HFFc6 (cell line): Measurements from ENCODE around the gene NMNAT3. TPM values are rescaled to one million over a fixed set of nuclear protein-coding genes. Genes with fewer than 3 reads are reported as not detected.

Experiments
- DNase-seq: peaks from one replicate; pipeline ENCODE4 v3.0.0-alpha.2; 2018
- H3K27ac Mint-ChIP-seq: 2 replicates; pipeline ENCODE4 v1.8.0; 2020; ENCODE audit warnings: mild to moderate bottlenecking, mixed read lengths
- H3K27me3 Mint-ChIP-seq: 2 replicates; pipeline ENCODE4 v1.8.0; 2021; ENCODE audit warnings: mild to moderate bottlenecking, moderate library complexity, mixed read lengths; ENCODE audit not compliant: insufficient read depth
- H3K36me3 Mint-ChIP-seq: 2 replicates; pipeline ENCODE4 v1.8.0; 2021; ENCODE audit warnings: low read depth, mixed read lengths
- H3K4me1 Mint-ChIP-seq: 2 replicates; pipeline ENCODE4 v1.8.0; 2020; ENCODE audit warnings: low read depth, mixed read lengths
- H3K4me3 Mint-ChIP-seq: 2 replicates; pipeline ENCODE4 v1.8.0; 2020; ENCODE audit warnings: mild to moderate bottlenecking, moderate library complexity, mixed read lengths
- H3K9me3 Mint-ChIP-seq: 2 replicates; pipeline ENCODE4 v1.8.0; 2020; ENCODE audit warnings: mild to moderate bottlenecking, mixed read lengths
- total RNA-seq, 6 experiments: library from RNA; stranded (reverse); fragmentation: NEBNext Ultra II Directional; extraction: Animal tissue kit (Norgen Biotek cat#: 25700); gene quantifications; 2 replicates in 1 of 6; 3 replicates in 5 of 6; pipeline ENCODE4 v1.2.3, GENCODE V29; 2021
- TF ChIP-seq, protein P1 (sequence below): fragments of 200-600 bp; sonication (generic); IDR thresholded peaks from 2 replicates; pipeline ENCODE4 v1.5.0; 2021; ENCODE audit warnings: antibody characterized with exemption, mild to moderate bottlenecking

NMNAT3 gene
- total RNA-seq, 6 experiments from 2014 or later = 0.02 to 0.05 (median 0.03) TPM; not detected in 2

DNA sequence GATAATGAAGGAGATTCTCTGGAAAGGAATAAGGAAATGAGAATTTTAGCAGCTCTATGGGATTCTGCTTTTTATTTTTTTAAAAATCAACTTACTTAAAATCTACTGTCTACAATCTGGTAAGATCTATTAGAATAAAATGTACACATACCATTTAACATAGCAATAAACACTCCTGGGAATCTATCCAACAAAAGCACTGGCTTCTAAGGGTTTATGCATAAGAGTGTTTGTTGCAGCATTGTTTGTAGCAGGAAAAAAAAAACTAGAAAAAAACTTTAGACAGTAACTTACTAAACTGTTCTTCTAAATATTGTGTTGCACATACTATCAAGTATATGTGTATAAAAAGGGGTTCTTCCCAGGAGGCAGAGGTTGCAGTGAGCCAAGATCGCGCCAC, 122.5 kb downstream of the NMNAT3 start:
- Mint-ChIP-seq H3K4me1 (no peaks in the 10 kb centered on the region), H3K4me3 (no peak overlapping the region), H3K36me3 (no peaks in the 10 kb centered on the region; the same call in 1 of the 2 replicates), H3K9me3 (peaks cover 42% of the 10 kb centered on the region), H3K27me3 (peaks cover 2% of the 10 kb centered on the region; the same call in 1 of the 2 replicates), H3K27ac (no peak overlapping the region)
- TF ChIP-seq, protein P1, sequence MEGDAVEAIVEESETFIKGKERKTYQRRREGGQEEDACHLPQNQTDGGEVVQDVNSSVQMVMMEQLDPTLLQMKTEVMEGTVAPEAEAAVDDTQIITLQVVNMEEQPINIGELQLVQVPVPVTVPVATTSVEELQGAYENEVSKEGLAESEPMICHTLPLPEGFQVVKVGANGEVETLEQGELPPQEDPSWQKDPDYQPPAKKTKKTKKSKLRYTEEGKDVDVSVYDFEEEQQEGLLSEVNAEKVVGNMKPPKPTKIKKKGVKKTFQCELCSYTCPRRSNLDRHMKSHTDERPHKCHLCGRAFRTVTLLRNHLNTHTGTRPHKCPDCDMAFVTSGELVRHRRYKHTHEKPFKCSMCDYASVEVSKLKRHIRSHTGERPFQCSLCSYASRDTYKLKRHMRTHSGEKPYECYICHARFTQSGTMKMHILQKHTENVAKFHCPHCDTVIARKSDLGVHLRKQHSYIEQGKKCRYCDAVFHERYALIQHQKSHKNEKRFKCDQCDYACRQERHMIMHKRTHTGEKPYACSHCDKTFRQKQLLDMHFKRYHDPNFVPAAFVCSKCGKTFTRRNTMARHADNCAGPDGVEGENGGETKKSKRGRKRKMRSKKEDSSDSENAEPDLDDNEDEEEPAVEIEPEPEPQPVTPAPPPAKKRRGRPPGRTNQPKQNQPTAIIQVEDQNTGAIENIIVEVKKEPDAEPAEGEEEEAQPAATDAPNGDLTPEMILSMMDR = no peak
- no peak for DNase-seq

DNA sequence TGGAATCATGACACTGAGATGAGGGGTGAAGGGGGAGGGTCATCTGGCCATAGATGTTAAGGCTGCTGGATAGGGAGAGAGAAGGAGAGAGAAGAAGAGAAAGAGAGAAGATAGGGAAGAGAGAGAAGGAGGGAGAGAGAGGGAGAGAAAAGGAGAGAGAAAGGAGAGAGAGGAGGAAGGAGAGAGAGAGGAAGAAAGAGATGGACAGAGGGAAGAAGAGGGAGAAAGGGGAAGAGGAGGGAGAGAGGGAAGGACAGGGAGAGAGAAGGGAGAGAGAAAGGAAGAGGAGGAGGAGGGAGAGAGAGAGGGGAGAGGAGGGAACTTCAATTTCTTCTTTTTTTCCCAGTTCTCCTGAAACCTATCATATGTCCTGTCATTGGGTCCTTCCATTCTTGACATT, 123.1 kb downstream of the NMNAT3 start:
- H3K27ac Mint-ChIP-seq = no peak overlapping the region
- no peaks in the 10 kb centered on the region; the same call in 1 of the 2 replicates for H3K36me3 Mint-ChIP-seq
- TF ChIP-seq, protein P1 = no peak
- H3K9me3 Mint-ChIP-seq = peaks cover 48% of the 10 kb centered on the region
- H3K4me3 Mint-ChIP-seq = no peak overlapping the region
- H3K27me3 Mint-ChIP-seq = peaks cover 2% of the 10 kb centered on the region; the same call in 1 of the 2 replicates
- no peak for DNase-seq
- no peaks in the 10 kb centered on the region for H3K4me1 Mint-ChIP-seq

DNA sequence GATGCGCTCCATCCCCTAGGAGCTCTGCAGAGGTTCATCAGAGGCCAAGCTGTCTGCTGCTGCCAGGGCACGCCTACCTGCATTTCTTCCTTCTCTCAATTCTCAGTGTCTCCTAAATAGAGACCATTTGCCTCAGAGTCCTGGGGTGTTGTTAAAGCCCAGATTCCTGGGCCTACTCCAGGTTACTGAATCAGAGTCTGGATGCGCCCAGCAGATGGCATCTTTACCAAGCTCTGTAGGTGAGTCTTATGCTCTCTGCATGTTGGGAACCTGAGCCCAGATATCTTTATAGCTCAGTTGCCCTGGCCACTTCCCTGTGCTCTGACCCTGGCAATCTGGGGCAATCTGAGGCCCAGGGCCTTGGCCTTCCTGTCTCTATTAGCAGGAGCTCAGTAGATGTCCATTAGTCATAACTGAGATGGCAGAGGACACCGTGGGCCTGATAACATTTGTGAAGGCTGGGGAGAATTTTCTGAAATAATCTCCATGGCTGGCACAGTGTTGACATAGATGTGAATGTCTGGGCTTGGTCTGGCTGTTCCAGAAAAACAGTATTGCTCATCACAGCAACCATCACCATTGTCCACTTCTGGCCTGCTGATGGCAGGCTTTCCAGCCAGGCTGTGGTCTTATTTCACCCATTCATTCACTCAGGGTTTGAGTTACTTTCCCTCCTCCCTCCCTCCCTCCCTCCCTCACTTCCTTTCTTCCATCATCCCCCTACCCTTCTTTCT, 125.0 kb downstream of the NMNAT3 start:
- DNase-seq = no peak

DNA sequence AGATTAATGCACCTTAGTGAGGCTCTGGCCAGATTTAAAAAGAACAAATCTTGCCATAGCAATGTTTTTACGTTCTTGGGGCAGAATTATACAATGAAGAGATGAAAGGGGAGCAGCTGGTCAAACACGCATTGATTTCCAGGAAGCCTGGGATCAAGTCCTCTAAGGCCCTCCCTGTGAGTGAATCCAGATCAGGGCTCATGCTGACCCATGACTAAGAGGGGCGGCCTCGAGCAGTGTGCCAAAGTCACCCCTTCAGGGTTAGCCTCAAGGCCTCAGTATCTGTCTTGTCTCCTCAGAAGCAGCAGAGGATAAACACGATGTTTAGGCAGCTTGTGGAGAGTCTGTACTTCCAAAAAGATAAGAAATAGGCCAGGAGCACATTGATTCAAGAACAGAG, 129.0 kb downstream of the NMNAT3 start:
- no peaks in the 10 kb centered on the region; the same call in 1 of the 2 replicates for H3K36me3 Mint-ChIP-seq
- H3K27me3 Mint-ChIP-seq = peaks cover 2% of the 10 kb centered on the region; the same call in 1 of the 2 replicates
- TF ChIP-seq, protein P1 = no peak
- no peaks in the 10 kb centered on the region for H3K4me1 Mint-ChIP-seq
- H3K27ac Mint-ChIP-seq = no peak overlapping the region
- DNase-seq = no peak
- peaks cover 45% of the 10 kb centered on the region for H3K9me3 Mint-ChIP-seq
- H3K4me3 Mint-ChIP-seq = no peak overlapping the region

More for the DNA sequence above, 125.0 kb downstream of the NMNAT3 start:
- Mint-ChIP-seq H3K9me3 (peaks cover 54% of the 10 kb centered on the region), H3K4me1 (no peaks in the 10 kb centered on the region), H3K27ac (no peak overlapping the region), H3K4me3 (no peak overlapping the region), H3K36me3 (no peaks in the 10 kb centered on the region; the same call in 1 of the 2 replicates), H3K27me3 (peaks cover 2% of the 10 kb centered on the region; the same call in 1 of the 2 replicates)
- TF ChIP-seq, protein P1 = no peak

DNA sequence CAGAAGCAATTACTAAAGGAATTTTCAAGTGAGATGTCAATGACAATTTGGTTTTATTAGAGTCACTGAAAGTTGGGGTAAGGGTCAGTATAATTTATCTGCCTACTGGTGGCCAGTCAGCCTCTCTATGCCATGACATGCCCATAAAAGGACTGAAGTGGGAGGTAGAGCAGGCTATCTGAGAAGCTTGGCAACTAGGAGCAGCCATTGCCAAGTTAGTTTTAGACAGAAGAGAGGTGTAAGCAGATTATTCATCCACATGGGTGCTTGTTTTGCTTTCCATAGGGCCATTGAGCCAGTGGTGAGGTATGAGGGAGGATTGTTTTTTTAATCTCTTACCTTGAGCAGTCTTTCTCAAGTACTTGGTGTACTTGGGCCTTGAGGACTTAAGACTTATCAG, 130.1 kb downstream of the NMNAT3 start:
- TF ChIP-seq, protein P1 = no peak
- peaks cover 45% of the 10 kb centered on the region for H3K9me3 Mint-ChIP-seq
- DNase-seq = no peak
- no peaks in the 10 kb centered on the region; the same call in 1 of the 2 replicates for H3K36me3 Mint-ChIP-seq
- no peak overlapping the region for H3K27ac Mint-ChIP-seq
- H3K27me3 Mint-ChIP-seq = peaks cover 1% of the 10 kb centered on the region; the same call in 1 of the 2 replicates
- no peak overlapping the region for H3K4me3 Mint-ChIP-seq
- no peaks in the 10 kb centered on the region for H3K4me1 Mint-ChIP-seq
